HEK293 (cell line): ENCODE measurements around the gene SEC11A.

ENCODE experiments used
- CTCF ChIA-PET: fragments of 350-600 bp; formaldehyde crosslinking; extraction: SDS; loops from one replicate; lab custom pipeline; 2021; ENCODE audit warnings: antibody characterized with exemption; lab: Yijun Ruan, JAX
- POLR2A ChIA-PET: fragments of 300-600 bp; formaldehyde crosslinking; extraction: SDS; loops from one replicate; lab custom pipeline; 2020; ENCODE audit warnings: antibody characterized with exemption, inconsistent platforms; lab: Yijun Ruan, JAX
- H3K27ac ChIP-seq: fragments of 200-500 bp; sonication (Bioruptor generic); 2 replicates; pipeline ENCODE4 v1.5.1; 2014; ENCODE audit warnings: low read depth, low read length, control low read depth, inconsistent platforms; ENCODE audit errors: extremely low read depth
- H3K36me3 ChIP-seq, 2 experiments: fragments of 200-500 bp in 1 of 2; sonication (Bioruptor generic) in 1 of 2; 1 replicate in 1 of 2; 2 replicates in 1 of 2; pipeline ENCODE4 v1.5.1; 2014 to 2017; ENCODE audit warnings: inconsistent platforms in 2 of 2, low read length in 2 of 2; ENCODE audit not compliant: control insufficient read depth in 2 of 2, insufficient read depth in 1 of 2
- H3K4me1 ChIP-seq: fragments of 200-500 bp; sonication (Bioruptor generic); 2 replicates; pipeline ENCODE4 v1.5.1; 2014; ENCODE audit warnings: mild to moderate bottlenecking, low read length, inconsistent platforms; ENCODE audit not compliant: control insufficient read depth, insufficient read depth
- H3K4me3 ChIP-seq: 2 replicates; pipeline ENCODE4 v1.5.1; 2011; ENCODE audit warnings: low read depth, mild to moderate bottlenecking, control low read depth, low read length, moderate library complexity
- H3K9me3 ChIP-seq: fragments of 200-500 bp; sonication (Bioruptor generic); 2 replicates; pipeline ENCODE4 v1.5.1; 2014; ENCODE audit warnings: low read depth, low read length, inconsistent platforms; ENCODE audit not compliant: control insufficient read depth, insufficient read depth
- BCL11B ChIP-seq: fragments of 450-650 bp; formaldehyde crosslinking; IDR thresholded peaks from 2 replicates; pipeline ENCODE4 v1.5.1; 2016; ENCODE audit warnings: low read depth, missing biosample characterization, missing genetic modification characterization
- GFI1B ChIP-seq: fragments of 450-650 bp; formaldehyde crosslinking; IDR thresholded peaks from 2 replicates; pipeline ENCODE4 v1.5.1; 2016; ENCODE audit warnings: missing biosample characterization, missing genetic modification characterization
- HOXC10 ChIP-seq: sonication (generic); formaldehyde crosslinking; IDR thresholded peaks from 2 replicates; pipeline ENCODE4 v1.8.1; 2023; ENCODE audit warnings: mild to moderate bottlenecking, missing genetic modification reagents
- KLF10 ChIP-seq: fragments of 450-650 bp; IDR thresholded peaks from 2 replicates; pipeline ENCODE4 v1.5.1; 2018; ENCODE audit warnings: missing biosample characterization, mild to moderate bottlenecking, missing genetic modification characterization
- KLF8 ChIP-seq: fragments of 450-650 bp; formaldehyde crosslinking; IDR thresholded peaks from 2 replicates; pipeline ENCODE4 v1.5.1; 2016; ENCODE audit warnings: missing biosample characterization, missing genetic modification characterization
- MYNN ChIP-seq: fragments of 450-650 bp; formaldehyde crosslinking; IDR thresholded peaks from 2 replicates; pipeline ENCODE4 v1.5.1; 2016; ENCODE audit warnings: missing biosample characterization, missing genetic modification characterization, borderline replicate concordance
- OVOL3 ChIP-seq: fragments of 450-650 bp; formaldehyde crosslinking; IDR thresholded peaks from 2 replicates; pipeline ENCODE4 v1.5.1; 2016; ENCODE audit warnings: missing biosample characterization, missing genetic modification characterization
- ZBTB48 ChIP-seq: fragments of 450-650 bp; formaldehyde crosslinking; IDR thresholded peaks from 2 replicates; pipeline ENCODE4 v1.5.1; 2016; ENCODE audit warnings: missing biosample characterization, missing genetic modification characterization
- ZFP69B ChIP-seq: fragments of 450-650 bp; formaldehyde crosslinking; IDR thresholded peaks from 2 replicates; pipeline ENCODE4 v1.5.1; 2016; ENCODE audit warnings: missing biosample characterization, missing genetic modification characterization
- ZNF138 ChIP-seq: fragments of 450-650 bp; formaldehyde crosslinking; IDR thresholded peaks from 2 replicates; pipeline ENCODE4 v1.5.1; 2016; ENCODE audit warnings: missing biosample characterization, missing genetic modification characterization, borderline replicate concordance
- ZNF23 ChIP-seq: fragments of 450-650 bp; formaldehyde crosslinking; IDR thresholded peaks from 2 replicates; pipeline ENCODE4 v1.5.1; 2016; ENCODE audit warnings: missing biosample characterization, missing genetic modification characterization, borderline replicate concordance
- ZNF280D ChIP-seq: fragments of 450-650 bp; formaldehyde crosslinking; IDR thresholded peaks from 2 replicates; pipeline ENCODE4 v1.5.1; 2016; ENCODE audit warnings: missing biosample characterization, missing genetic modification characterization
- ZNF398 ChIP-seq: fragments of 450-650 bp; formaldehyde crosslinking; IDR thresholded peaks from 2 replicates; pipeline ENCODE4 v1.5.1; 2017; ENCODE audit warnings: missing biosample characterization, missing genetic modification characterization
- ZNF473 ChIP-seq: fragments of 450-650 bp; formaldehyde crosslinking; IDR thresholded peaks from 2 replicates; pipeline ENCODE4 v1.5.1; 2017; ENCODE audit warnings: missing biosample characterization, missing genetic modification characterization
- ZNF501 ChIP-seq: fragments of 450-650 bp; formaldehyde crosslinking; IDR thresholded peaks from 2 replicates; pipeline ENCODE4 v1.5.1; 2016; ENCODE audit warnings: missing biosample characterization, missing genetic modification characterization
- ZNF530 ChIP-seq: fragments of 450-650 bp; formaldehyde crosslinking; IDR thresholded peaks from 2 replicates; pipeline ENCODE4 v1.5.1; 2016; ENCODE audit warnings: low read depth, missing biosample characterization, missing genetic modification characterization
- ZNF549 ChIP-seq: fragments of 450-650 bp; IDR thresholded peaks from 2 replicates; pipeline ENCODE4 v1.5.1; 2018; ENCODE audit warnings: missing biosample characterization, missing genetic modification characterization, mild to moderate bottlenecking, inconsistent platforms, moderate library complexity
- ZNF585B ChIP-seq: fragments of 450-650 bp; formaldehyde crosslinking; IDR thresholded peaks from 2 replicates; pipeline ENCODE4 v1.5.1; 2016; ENCODE audit warnings: missing biosample characterization, missing genetic modification characterization
- ZNF600 ChIP-seq: fragments of 450-650 bp; formaldehyde crosslinking; IDR thresholded peaks from 2 replicates; pipeline ENCODE4 v1.5.1; 2016; ENCODE audit warnings: missing biosample characterization, missing genetic modification characterization
- ZNF692 ChIP-seq: fragments of 450-650 bp; formaldehyde crosslinking; IDR thresholded peaks from 2 replicates; pipeline ENCODE4 v1.5.1; 2016; ENCODE audit warnings: missing biosample characterization, missing genetic modification characterization
- ZNF768 ChIP-seq: fragments of 450-650 bp; formaldehyde crosslinking; IDR thresholded peaks from 2 replicates; pipeline ENCODE4 v1.5.1; 2018; ENCODE audit warnings: missing biosample characterization, mild to moderate bottlenecking, missing genetic modification characterization
- TF ChIP-seq, protein P1 (sequence below): fragments of 450-650 bp; formaldehyde crosslinking; IDR thresholded peaks from 2 replicates; pipeline ENCODE4 v1.5.1; 2016; ENCODE audit warnings: missing biosample characterization, missing genetic modification characterization
- TF ChIP-seq, protein P2 (sequence below): fragments of 450-650 bp; formaldehyde crosslinking; IDR thresholded peaks from 2 replicates; pipeline ENCODE4 v1.5.1; 2016; ENCODE audit warnings: missing biosample characterization, missing genetic modification characterization

The SEC11A gene

GRCh38 chr15:84645997-84646396 lies 69.9 kb downstream of the SEC11A start:
- no peak overlapping the region for H3K4me3 ChIP-seq
- peaks cover 86 to 95% of the 10 kb centered on the region in 2 experiments for H3K36me3 ChIP-seq
- POLR2A ChIA-PET = interaction anchor here (1.0 to 1.6 kb wide), 4 partner anchors 10 to 47 kb away, joined by 3 read pairs; no protein-coding TSS in a partner anchor
- H3K4me1 ChIP-seq = no peaks in the 10 kb centered on the region
- TF ChIP-seq GFI1B (tag by site-specific recombination) (no peak), ZNF549 (tag by site-specific recombination) (no peak), ZNF501 (tag by site-specific recombination) (no peak), ZNF23 (tag by site-specific recombination) (no peak), ZNF585B (tag by site-specific recombination) (no peak), ZNF692 (tag by site-specific recombination) (no peak), ZNF280D (tag by site-specific recombination) (no peak)
- no peaks in the 10 kb centered on the region for H3K9me3 ChIP-seq
- CTCF ChIA-PET = no interaction called here
- H3K27ac ChIP-seq = no peak overlapping the region

DNA sequence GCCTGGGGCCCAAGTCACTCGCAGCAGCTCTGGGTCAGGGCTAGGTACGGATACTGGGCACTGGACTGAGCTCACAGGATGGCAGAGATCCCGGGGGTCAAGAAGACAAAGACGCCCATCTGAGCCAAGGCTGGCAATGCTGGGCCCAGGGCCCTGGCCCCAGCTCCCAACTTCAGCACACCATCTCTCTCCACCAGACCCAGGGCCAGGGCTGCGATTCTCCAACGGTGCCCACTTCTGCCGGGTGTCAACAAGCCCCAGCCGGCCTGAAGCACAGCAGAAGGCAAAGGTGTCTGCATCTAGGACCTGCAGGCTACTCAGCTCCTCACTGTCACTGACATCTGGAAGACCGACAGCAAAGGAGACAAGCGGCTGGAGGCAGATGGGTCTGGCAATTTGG lies 70.4 kb downstream of the SEC11A start:
- H3K36me3 ChIP-seq = peaks cover 81 to 95% of the 10 kb centered on the region in 2 experiments
- TF ChIP-seq ZFP69B (tag by site-specific recombination) (no peak), ZNF768 (tag by site-specific recombination) (no peak), KLF10 (tag by site-specific recombination) (no peak), MYNN (tag by site-specific recombination) (no peak), ZNF530 (tag by site-specific recombination) (no peak), KLF8 (no peak), ZNF398 (tag by site-specific recombination) (no peak), HOXC10 (CRISPR knock-in tag) (no peak), ZNF138 (tag by site-specific recombination) (no peak), ZNF473 (tag by site-specific recombination) (no peak), ZNF600 (tag by site-specific recombination) (no peak), OVOL3 (no peak), BCL11B (tag by site-specific recombination) (no peak), ZNF549 (tag by site-specific recombination) (no peak), ZBTB48 (tag by site-specific recombination) (no peak)
- TF ChIP-seq, protein P1, sequence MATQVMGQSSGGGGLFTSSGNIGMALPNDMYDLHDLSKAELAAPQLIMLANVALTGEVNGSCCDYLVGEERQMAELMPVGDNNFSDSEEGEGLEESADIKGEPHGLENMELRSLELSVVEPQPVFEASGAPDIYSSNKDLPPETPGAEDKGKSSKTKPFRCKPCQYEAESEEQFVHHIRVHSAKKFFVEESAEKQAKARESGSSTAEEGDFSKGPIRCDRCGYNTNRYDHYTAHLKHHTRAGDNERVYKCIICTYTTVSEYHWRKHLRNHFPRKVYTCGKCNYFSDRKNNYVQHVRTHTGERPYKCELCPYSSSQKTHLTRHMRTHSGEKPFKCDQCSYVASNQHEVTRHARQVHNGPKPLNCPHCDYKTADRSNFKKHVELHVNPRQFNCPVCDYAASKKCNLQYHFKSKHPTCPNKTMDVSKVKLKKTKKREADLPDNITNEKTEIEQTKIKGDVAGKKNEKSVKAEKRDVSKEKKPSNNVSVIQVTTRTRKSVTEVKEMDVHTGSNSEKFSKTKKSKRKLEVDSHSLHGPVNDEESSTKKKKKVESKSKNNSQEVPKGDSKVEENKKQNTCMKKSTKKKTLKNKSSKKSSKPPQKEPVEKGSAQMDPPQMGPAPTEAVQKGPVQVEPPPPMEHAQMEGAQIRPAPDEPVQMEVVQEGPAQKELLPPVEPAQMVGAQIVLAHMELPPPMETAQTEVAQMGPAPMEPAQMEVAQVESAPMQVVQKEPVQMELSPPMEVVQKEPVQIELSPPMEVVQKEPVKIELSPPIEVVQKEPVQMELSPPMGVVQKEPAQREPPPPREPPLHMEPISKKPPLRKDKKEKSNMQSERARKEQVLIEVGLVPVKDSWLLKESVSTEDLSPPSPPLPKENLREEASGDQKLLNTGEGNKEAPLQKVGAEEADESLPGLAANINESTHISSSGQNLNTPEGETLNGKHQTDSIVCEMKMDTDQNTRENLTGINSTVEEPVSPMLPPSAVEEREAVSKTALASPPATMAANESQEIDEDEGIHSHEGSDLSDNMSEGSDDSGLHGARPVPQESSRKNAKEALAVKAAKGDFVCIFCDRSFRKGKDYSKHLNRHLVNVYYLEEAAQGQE (tag by site-specific recombination) = no peak
- TF ChIP-seq, protein P2, sequence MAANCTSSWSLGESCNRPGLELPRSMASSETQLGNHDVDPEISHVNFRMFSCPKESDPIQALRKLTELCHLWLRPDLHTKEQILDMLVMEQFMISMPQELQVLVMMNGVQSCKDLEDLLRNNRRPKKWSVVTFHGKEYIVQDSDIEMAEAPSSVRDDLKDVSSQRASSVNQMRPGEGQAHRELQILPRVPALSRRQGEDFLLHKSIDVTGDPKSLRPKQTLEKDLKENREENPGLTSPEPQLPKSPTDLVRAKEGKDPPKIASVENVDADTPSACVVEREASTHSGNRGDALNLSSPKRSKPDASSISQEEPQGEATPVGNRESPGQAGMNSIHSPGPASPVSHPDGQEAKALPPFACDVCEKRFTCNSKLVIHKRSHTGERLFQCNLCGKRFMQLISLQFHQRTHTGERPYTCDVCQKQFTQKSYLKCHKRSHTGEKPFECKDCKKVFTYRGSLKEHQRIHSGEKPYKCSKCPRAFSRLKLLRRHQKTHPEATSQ = no peak

More for the DNA sequence above, 70.4 kb downstream of the SEC11A start:
- POLR2A ChIA-PET = interaction anchor here (1.0 to 1.6 kb wide), 3 partner anchors 11 to 46 kb away, joined by 3 read pairs; no protein-coding TSS in a partner anchor
- H3K27ac ChIP-seq = no peak overlapping the region
- no peaks in the 10 kb centered on the region for H3K4me1 ChIP-seq
- no peaks in the 10 kb centered on the region for H3K9me3 ChIP-seq
- CTCF ChIA-PET = interaction anchor here (0.9 to 1.1 kb wide), 2 partner anchors 13 to 46 kb away, joined by 3 to 4 read pairs; no protein-coding TSS in a partner anchor
- H3K4me3 ChIP-seq = no peak overlapping the region
